OCI-LY3 (cell line): ENCODE data around the gene THSD7B.

Source experiments
- H2AFZ ChIP-seq: fragments of 200-600, 300-600 bp; shearing (Covaris generic); 2 replicates; pipeline ENCODE4 v1.6.0; 2014; ENCODE audit warnings: antibody characterized with exemption, low read depth, low read length
- H3K27ac ChIP-seq: fragments of 200-600, 300-600 bp; sonication (generic); 2 replicates; pipeline ENCODE4 v1.5.1; 2014; ENCODE audit warnings: mild to moderate bottlenecking, low read length, moderate library complexity, mixed read lengths
- H3K27me3 ChIP-seq: fragments of 200-600, 300-600 bp; sonication (generic); 2 replicates; pipeline ENCODE4 v1.6.1; 2014; ENCODE audit warnings: low read depth, low read length, mixed read lengths
- H3K36me3 ChIP-seq: fragments of 200-600, 300-600 bp; sonication (generic); replicated peaks from 2 replicates; pipeline ENCODE3; 2014; ENCODE audit warnings: low read depth, low read length, mixed read lengths
- H3K4me1 ChIP-seq: fragments of 300-600, 200-600 bp; sonication (generic); 2 replicates; pipeline ENCODE4 v1.6.1; 2014; ENCODE audit warnings: low read length, mixed read lengths
- H3K4me2 ChIP-seq: fragments of 200-600, 300-600 bp; sonication (generic); 2 replicates; pipeline ENCODE4 v1.6.1; 2014; ENCODE audit warnings: low read length, mixed read lengths
- H3K4me3 ChIP-seq: fragments of 300-600, 200-600 bp; sonication (generic); 2 replicates; pipeline ENCODE4 v1.5.1; 2014; ENCODE audit warnings: antibody characterized with exemption, mild to moderate bottlenecking, low read length, moderate library complexity
- H3K79me2 ChIP-seq: fragments of 300-600, 200-600 bp; shearing (Covaris generic); 2 replicates; pipeline ENCODE4 v1.6.1; 2014; ENCODE audit warnings: mild to moderate bottlenecking, low read length, mixed read lengths
- H3K9ac ChIP-seq: fragments of 300-600, 200-600 bp; shearing (Covaris generic); 2 replicates; pipeline ENCODE4 v1.6.0; 2014; ENCODE audit warnings: mild to moderate bottlenecking, low read length, moderate library complexity
- H3K9me3 ChIP-seq: fragments of 200-600, 300-600 bp; shearing (Covaris generic); 2 replicates; pipeline ENCODE4 v1.6.1; 2014; ENCODE audit warnings: low read length, mixed read lengths; ENCODE audit not compliant: insufficient read depth
- H4K20me1 ChIP-seq: fragments of 200-600, 300-600 bp; sonication (generic); 2 replicates; pipeline ENCODE4 v1.6.1; 2016; ENCODE audit warnings: low read length, mixed read lengths; ENCODE audit not compliant: insufficient read depth
- EZH2phosphoT487 ChIP-seq: fragments of 200-600 bp; shearing (Covaris generic); IDR thresholded peaks from 2 replicates; pipeline ENCODE4 v1.6.1; 2018; ENCODE audit warnings: antibody characterized with exemption, mixed run types, low read depth
- TF ChIP-seq, protein P1 (sequence below): fragments of 200-600, 300-600 bp; sonication (generic); IDR thresholded peaks from 2 replicates; pipeline ENCODE4 v1.5.1; 2014; ENCODE audit warnings: antibody characterized with exemption, low read length, low read depth

THSD7B gene

DNA sequence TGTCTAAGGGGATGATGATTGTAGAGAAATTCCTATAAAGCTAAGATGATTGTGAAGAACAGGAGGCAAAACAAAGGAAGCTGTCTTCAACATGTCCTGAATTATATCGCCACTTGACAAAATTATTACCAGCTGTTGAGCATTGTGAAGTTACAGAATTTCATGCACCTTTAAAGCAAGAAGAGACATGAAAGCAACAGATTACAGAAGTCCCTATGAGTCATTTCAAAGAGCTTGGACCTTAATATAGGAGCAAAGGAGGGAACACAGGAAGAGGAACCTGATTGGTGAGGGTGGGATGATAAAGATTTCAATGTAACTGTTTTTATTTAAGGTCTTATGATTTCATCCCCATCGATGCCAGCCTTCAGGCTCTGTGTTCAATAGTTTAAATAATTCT, 672.0 kb downstream of the THSD7B start:
- H3K79me2 ChIP-seq = no peaks in the 10 kb centered on the region
- no peak overlapping the region for H3K27ac ChIP-seq
- no peak overlapping the region for H3K4me2 ChIP-seq
- no peaks in the 10 kb centered on the region for H4K20me1 ChIP-seq
- H3K9ac ChIP-seq = no peak overlapping the region
- H3K9me3 ChIP-seq = no peaks in the 10 kb centered on the region
- H3K4me3 ChIP-seq = no peak overlapping the region
- no peaks in the 10 kb centered on the region for H3K36me3 ChIP-seq
- no peak overlapping the region for H2AFZ ChIP-seq
- H3K27me3 ChIP-seq = no peaks in the 10 kb centered on the region
- TF ChIP-seq, protein P1, sequence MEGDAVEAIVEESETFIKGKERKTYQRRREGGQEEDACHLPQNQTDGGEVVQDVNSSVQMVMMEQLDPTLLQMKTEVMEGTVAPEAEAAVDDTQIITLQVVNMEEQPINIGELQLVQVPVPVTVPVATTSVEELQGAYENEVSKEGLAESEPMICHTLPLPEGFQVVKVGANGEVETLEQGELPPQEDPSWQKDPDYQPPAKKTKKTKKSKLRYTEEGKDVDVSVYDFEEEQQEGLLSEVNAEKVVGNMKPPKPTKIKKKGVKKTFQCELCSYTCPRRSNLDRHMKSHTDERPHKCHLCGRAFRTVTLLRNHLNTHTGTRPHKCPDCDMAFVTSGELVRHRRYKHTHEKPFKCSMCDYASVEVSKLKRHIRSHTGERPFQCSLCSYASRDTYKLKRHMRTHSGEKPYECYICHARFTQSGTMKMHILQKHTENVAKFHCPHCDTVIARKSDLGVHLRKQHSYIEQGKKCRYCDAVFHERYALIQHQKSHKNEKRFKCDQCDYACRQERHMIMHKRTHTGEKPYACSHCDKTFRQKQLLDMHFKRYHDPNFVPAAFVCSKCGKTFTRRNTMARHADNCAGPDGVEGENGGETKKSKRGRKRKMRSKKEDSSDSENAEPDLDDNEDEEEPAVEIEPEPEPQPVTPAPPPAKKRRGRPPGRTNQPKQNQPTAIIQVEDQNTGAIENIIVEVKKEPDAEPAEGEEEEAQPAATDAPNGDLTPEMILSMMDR = no peak
- TF ChIP-seq EZH2phosphoT487 = no peak
- no peaks in the 10 kb centered on the region for H3K4me1 ChIP-seq

DNA sequence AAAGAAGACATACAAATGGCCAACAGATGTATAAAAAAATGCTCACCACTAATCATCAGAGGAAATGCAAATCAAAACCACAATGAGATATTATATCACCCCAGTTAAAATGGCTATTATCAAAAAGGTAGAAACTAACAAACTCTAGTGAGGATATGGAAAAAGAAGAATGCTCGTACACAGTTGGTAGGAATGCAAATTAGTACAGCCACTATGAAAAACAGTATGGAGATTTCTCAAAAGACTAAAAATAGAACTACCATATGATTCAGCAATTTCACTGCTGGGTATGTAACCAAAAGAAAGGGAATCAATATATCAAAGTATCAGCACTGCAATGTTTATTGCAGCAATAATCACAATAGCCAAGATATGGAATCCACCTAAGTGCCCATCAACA, 679.6 kb downstream of the THSD7B start:
- no peak overlapping the region for H3K9ac ChIP-seq
- H3K27me3 ChIP-seq = no peaks in the 10 kb centered on the region
- H2AFZ ChIP-seq = no peak overlapping the region
- H3K79me2 ChIP-seq = no peaks in the 10 kb centered on the region
- no peaks in the 10 kb centered on the region for H3K36me3 ChIP-seq
- no peaks in the 10 kb centered on the region for H3K9me3 ChIP-seq
- TF ChIP-seq EZH2phosphoT487 = no peak
- TF ChIP-seq, protein P1 = no peak
- no peak overlapping the region for H3K27ac ChIP-seq
- H4K20me1 ChIP-seq = no peaks in the 10 kb centered on the region
- no peak overlapping the region for H3K4me3 ChIP-seq
- H3K4me1 ChIP-seq = no peaks in the 10 kb centered on the region
- no peak overlapping the region for H3K4me2 ChIP-seq

DNA sequence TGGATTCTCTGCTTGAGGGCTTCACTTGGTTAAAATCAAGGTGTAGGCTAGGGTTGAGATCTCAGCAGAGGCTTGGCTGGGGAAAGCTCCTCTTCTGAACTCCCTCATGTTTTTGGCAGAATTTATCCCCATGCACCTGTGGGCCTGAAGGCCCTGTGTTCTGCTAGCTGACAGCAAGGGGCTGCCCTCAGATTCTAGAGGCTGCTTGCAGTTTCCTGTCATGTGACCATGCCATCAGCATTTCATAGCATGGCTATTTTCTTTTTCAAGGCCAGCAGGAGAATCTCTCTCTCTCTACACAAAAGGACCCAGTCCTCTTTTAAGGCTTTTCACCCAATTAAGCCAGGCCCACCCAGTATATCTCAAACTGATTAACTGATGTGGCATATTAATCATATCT, 684.1 kb downstream of the THSD7B start:
- no peak overlapping the region for H3K4me3 ChIP-seq
- H4K20me1 ChIP-seq = no peaks in the 10 kb centered on the region
- H3K27me3 ChIP-seq = no peaks in the 10 kb centered on the region
- H3K27ac ChIP-seq = no peak overlapping the region
- H3K4me2 ChIP-seq = no peak overlapping the region
- H3K36me3 ChIP-seq = no peaks in the 10 kb centered on the region
- no peaks in the 10 kb centered on the region for H3K4me1 ChIP-seq
- no peaks in the 10 kb centered on the region for H3K9me3 ChIP-seq
- TF ChIP-seq, protein P1 = no peak
- no peak overlapping the region for H2AFZ ChIP-seq
- H3K79me2 ChIP-seq = no peaks in the 10 kb centered on the region
- no peak overlapping the region for H3K9ac ChIP-seq

DNA sequence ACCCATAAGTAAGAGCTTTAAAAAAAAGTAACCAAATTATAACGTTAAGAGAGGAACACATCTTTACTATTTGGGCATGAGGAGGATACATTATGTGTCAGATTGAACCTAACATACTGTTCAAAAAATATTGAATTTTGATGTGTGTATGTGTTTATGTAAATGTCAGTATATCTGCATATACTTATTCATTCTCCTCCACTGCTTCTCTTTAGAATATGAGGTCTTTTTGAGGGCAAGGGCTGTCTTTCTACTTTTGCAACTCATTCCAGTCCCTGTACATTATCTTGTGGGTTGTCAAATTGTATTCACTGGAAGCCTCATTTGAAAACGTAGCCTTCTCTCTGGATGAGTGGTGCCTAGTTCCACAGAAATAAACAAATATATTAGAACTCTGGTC, 689.5 kb downstream of the THSD7B start:
- TF ChIP-seq, protein P1 = no peak
- no peak for TF ChIP-seq EZH2phosphoT487

More for the DNA sequence above, 689.5 kb downstream of the THSD7B start:
- Histone ChIP-seq H3K9me3 (no peaks in the 10 kb centered on the region), H3K4me2 (no peak overlapping the region), H2AFZ (no peak overlapping the region), H3K4me1 (no peaks in the 10 kb centered on the region), H3K79me2 (no peaks in the 10 kb centered on the region), H3K9ac (no peak overlapping the region), H3K36me3 (no peaks in the 10 kb centered on the region), H4K20me1 (no peaks in the 10 kb centered on the region), H3K4me3 (no peak overlapping the region), H3K27me3 (no peaks in the 10 kb centered on the region), H3K27ac (no peak overlapping the region)
